ENCODE data around the gene GRK3.

Gene GRK3

DNA sequence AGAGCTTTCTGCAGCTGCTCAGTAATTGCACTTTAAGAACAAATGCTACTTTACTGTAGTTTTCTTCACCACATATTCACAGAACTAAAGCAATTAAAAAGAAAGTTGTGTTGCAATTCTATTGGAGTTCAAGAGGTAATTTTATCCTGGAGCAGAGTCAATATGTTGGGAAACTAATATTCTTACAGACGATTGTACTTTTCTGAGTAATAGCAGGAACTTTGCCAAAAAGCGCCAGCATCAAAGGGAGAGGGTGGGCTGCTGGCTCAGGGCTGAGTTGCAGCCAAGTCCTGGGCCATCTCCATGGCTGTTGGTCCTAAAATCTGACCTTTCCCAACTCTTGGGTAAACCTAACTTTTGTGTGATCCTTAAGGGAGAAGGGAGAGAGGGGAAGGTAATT is 104.0 kb downstream of the GRK3 start:
- Mint-ChIP-seq H3K36me3 (ENCODE audit: low read depth) (peaks cover 3% of the 10 kb centered on the region), H3K4me3 (no peak overlapping the region), H3K27me3 (no peaks in the 10 kb centered on the region), H3K9me3 (no peaks in the 10 kb centered on the region), H3K4me1 (ENCODE audit: low read depth) (peaks cover 4% of the 10 kb centered on the region), H3K27ac (no peak overlapping the region)

DNA sequence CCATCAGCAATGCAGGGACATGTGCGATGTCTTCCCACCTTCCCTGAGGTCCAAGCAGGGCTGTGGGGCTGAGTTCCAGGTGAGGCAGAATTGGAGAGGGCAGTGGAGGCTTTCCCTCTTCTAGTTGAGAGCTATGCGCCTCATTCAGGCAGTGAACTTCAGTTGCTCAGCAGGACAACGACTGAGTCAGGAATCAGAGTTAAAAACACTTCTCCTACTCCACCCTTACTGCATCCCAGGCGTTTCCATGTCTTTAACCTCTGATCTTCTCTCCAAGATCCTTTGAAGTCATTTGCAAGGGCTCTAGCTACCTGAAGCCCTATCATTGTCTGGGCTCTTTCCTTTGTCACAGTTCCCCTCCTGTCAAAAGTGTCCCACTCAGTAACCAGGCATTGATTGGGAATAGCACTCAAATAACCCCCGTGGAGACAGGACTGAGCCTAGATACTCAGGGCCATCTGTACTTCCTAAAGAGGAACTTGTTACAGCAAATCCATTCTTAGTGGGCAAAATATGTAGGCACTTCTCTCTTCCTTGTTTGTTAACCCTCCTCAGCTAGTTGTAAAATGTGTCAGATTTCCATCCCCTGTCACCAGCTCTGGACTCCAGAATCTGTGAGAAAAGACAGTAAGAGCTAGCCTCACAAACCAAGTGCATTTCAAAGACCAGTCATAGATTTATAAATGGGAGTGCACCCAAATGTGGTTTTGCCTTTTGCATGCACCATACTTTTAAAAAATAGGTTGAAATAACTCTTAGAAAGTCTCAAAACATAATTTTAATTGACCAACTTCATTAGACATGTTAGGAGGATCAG is 105.0 kb downstream of the GRK3 start:
- no peak overlapping the region for H3K4me3 Mint-ChIP-seq
- H3K4me1 Mint-ChIP-seq (ENCODE audit: low read depth), result peaks cover 4% of the 10 kb centered on the region
- peaks cover 3% of the 10 kb centered on the region for H3K36me3 Mint-ChIP-seq (ENCODE audit: low read depth)
- H3K27me3 Mint-ChIP-seq, result no peaks in the 10 kb centered on the region
- H3K27ac Mint-ChIP-seq, result no peak overlapping the region
- H3K9me3 Mint-ChIP-seq, result no peaks in the 10 kb centered on the region

DNA sequence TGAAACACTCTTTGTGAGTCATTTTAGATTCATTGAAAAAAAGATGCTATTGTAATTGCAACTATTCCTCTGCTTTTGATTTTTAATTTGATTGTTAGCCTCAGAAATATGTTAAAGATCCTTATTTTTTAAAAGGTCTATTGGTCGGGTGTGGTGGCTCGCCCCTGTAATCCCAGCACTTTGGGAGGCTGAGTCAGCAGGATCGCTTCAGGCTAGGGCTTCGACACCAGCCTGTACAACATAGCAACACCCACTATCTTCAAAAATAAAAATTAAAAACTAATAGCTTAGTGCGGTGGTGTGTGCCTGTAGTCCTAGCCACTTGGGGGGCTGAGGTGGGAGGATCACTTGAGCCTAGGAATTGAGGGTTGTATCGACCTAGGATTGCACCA is 105.6 kb downstream of the GRK3 start:
- Mint-ChIP-seq H3K27me3 (no peaks in the 10 kb centered on the region), H3K27ac (no peak overlapping the region)

DNA sequence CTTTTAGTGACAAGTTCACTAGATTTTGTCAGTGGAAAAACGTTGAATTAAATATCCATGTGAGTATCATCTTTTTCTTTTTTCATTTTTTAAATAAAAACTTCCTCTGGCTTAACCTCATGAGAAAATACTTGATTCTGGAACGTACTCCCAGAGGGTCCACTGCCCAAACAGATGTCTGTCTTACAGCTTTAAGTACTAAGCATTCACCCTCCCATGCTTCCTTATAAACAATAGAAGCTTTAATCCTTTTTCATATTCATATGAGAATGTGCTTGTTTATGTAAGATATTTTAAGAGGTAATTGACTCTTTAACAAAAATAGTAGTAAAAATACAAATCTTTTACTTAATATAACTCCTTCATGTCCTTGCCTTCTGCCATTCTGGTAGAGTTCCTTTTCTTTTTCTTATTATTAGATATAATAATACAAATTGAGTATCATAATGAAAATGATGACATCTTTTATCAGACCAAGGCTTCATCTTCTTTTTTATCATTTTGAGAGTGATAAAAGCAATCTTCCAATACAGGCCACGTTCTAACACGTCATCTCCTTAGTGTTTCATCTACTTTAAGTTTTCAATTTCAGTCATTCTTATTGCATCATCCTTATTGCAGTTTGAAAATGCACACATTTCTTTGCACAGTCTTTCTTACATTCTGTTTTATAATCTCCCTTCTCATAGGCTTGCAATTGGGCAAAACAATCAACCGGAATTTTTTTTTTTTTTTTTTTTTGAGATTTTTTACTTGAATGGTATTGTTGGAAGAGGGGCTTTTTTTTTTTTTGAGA is 108.0 kb downstream of the GRK3 start:
- Mint-ChIP-seq H3K4me1 (ENCODE audit: low read depth) (peaks cover 4% of the 10 kb centered on the region), H3K36me3 (ENCODE audit: low read depth) (peaks cover 3% of the 10 kb centered on the region), H3K4me3 (no peak overlapping the region), H3K9me3 (no peaks in the 10 kb centered on the region), H3K27me3 (no peaks in the 10 kb centered on the region), H3K27ac (peak overlapping the region; percentile 76)

More for the DNA sequence above, 105.6 kb downstream of the GRK3 start:
- Mint-ChIP-seq H3K4me3 (no peak overlapping the region), H3K9me3 (no peaks in the 10 kb centered on the region), H3K36me3 (ENCODE audit: low read depth) (peaks cover 3% of the 10 kb centered on the region), H3K4me1 (ENCODE audit: low read depth) (peaks cover 4% of the 10 kb centered on the region)

DNA sequence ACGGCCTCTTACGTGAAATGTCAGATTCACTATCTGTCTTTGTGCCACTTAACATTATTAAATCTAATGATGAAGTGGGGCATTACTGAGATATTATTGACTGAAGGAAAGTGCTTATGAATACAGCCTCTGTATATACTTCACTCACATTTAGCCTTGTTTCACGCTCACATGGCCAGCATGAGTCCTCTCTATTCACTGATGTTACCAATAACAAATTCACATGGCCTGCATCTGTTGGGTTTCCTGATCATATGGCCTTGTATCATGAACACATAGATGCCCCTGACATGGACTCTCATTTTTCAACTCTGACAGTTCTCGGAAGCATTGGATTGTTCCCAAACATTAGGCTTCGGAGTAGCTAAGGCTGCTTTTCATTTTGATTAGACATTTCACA is 109.2 kb downstream of the GRK3 start:
- H3K9me3 Mint-ChIP-seq, result no peaks in the 10 kb centered on the region
- H3K4me3 Mint-ChIP-seq, result no peak overlapping the region
- H3K27me3 Mint-ChIP-seq, result no peaks in the 10 kb centered on the region
- H3K27ac Mint-ChIP-seq, result no peak overlapping the region
- H3K36me3 Mint-ChIP-seq (ENCODE audit: low read depth), result peaks cover 3% of the 10 kb centered on the region
- H3K4me1 Mint-ChIP-seq (ENCODE audit: low read depth), result peaks cover 4% of the 10 kb centered on the region

DNA sequence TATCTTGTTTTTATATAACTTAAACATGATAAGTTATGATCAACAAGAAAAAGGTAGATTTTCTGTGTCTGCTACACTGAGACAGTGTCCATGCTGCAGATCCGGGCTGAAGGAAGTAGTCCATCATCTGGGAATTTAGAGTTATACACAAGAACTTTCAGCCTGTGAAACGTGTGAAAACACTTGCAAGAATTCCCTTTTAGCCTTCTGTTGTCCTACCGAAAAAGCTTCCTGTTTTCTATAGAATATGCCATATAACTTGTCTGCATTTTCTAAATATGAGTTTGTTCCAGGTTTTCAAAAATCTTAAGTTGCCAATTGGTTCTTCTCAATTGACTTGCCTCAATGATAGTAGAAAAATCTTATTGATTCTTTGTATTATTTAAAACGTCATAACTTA is 113.2 kb downstream of the GRK3 start:
- Mint-ChIP-seq H3K4me3 (no peak overlapping the region), H3K36me3 (ENCODE audit: low read depth) (peaks cover 13% of the 10 kb centered on the region), H3K27me3 (no peaks in the 10 kb centered on the region), H3K9me3 (no peaks in the 10 kb centered on the region), H3K27ac (no peak overlapping the region), H3K4me1 (ENCODE audit: low read depth) (peaks cover 9% of the 10 kb centered on the region)

DNA sequence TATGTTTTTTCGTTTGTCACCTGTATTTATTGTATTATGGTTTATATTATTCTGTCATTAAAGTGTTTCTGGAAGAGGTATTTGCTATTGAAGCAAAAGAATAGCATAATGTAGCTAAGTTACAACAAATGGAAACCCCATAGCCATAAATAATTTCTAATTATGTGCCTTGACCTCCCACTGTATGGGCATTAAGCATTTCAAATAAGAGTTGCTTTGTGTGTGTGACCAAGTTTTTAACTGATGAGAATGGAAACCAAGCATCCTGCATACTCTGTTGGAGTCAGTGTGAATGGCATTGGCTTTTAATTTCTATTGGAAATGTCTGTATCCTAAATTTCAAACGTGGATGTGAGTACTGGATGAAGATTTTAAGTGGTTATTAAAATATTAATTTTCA is 115.6 kb downstream of the GRK3 start:
- peaks cover 7% of the 10 kb centered on the region for H3K4me1 Mint-ChIP-seq (ENCODE audit: low read depth)
- H3K36me3 Mint-ChIP-seq (ENCODE audit: low read depth), result peaks cover 11% of the 10 kb centered on the region
- no peak overlapping the region for H3K4me3 Mint-ChIP-seq
- no peaks in the 10 kb centered on the region for H3K9me3 Mint-ChIP-seq
- H3K27me3 Mint-ChIP-seq, result no peaks in the 10 kb centered on the region
- H3K27ac Mint-ChIP-seq, result no peak overlapping the region

DNA sequence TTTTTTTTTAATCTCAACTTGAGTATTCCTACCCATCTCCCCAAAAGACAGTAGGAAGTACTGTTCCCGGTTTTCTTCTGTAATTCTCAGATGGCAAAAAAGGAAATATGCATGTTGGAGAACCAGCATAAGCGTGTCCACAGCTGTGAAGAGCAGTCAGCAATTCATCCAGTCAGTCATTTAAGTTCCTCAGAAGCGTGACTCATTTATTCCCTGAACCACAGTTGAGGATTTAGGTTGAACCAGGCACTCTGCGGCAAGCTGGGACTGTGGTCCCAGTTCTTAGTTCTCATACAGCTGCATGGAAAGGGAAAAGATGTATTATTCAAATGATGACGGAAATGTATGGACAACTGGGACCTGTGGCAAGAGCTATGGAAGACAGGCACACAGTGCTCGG is 116.5 kb downstream of the GRK3 start:
- Mint-ChIP-seq H3K4me3 (no peak overlapping the region), H3K27ac (peak overlapping the region; percentile 28), H3K9me3 (no peaks in the 10 kb centered on the region), H3K36me3 (ENCODE audit: low read depth) (peaks cover 11% of the 10 kb centered on the region), H3K4me1 (ENCODE audit: low read depth) (peaks cover 7% of the 10 kb centered on the region), H3K27me3 (no peaks in the 10 kb centered on the region)

DNA sequence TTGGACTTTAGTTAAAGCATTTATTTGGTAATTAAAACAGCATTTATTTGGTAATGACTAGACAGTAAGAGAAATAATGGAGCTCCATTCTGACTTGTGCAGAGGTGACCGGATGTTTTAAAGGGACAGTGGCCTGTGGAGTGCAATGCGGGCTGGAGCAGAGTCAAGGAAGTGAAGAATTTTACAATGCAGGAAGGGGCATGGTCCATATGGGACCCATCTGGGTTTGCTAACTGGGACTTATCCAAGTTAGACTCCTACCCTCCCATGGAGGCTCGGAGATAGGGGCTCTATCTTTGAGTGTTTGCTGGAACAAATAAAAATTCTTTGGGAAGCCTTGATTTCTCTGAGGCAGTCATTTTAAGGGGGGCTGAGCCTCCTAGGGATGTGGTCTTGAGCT is 117.6 kb downstream of the GRK3 start:
- peaks cover 7% of the 10 kb centered on the region for H3K4me1 Mint-ChIP-seq (ENCODE audit: low read depth)
- H3K27ac Mint-ChIP-seq, result no peak overlapping the region
- H3K27me3 Mint-ChIP-seq, result no peaks in the 10 kb centered on the region
- H3K4me3 Mint-ChIP-seq, result no peak overlapping the region
- H3K36me3 Mint-ChIP-seq (ENCODE audit: low read depth), result peaks cover 17% of the 10 kb centered on the region
- H3K9me3 Mint-ChIP-seq, result no peaks in the 10 kb centered on the region

DNA sequence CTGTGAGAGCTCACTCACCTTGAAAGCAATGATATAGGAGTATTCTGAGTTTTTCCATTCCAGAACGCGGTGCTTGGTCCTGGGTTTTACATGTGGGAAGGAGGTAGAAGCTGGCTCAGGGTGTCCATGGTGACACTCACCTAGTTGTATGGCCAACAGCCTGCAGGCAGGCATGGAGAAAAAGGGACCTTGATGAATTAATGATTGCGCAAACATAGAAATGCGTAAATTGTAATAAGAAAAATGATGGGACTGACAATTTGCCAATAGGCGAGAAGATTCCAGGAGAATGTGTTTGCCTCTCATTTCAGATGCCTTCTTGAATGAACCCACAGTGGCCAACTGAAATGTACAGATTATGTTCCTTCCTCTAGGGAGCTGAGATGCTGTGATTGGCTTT is 124.2 kb downstream of the GRK3 start:
- peaks cover 10% of the 10 kb centered on the region for H3K36me3 Mint-ChIP-seq (ENCODE audit: low read depth)
- no peaks in the 10 kb centered on the region for H3K9me3 Mint-ChIP-seq
- H3K27me3 Mint-ChIP-seq, result no peaks in the 10 kb centered on the region
- H3K4me1 Mint-ChIP-seq (ENCODE audit: low read depth), result no peaks in the 10 kb centered on the region
- no peak overlapping the region for H3K4me3 Mint-ChIP-seq
- no peak overlapping the region for H3K27ac Mint-ChIP-seq

DNA sequence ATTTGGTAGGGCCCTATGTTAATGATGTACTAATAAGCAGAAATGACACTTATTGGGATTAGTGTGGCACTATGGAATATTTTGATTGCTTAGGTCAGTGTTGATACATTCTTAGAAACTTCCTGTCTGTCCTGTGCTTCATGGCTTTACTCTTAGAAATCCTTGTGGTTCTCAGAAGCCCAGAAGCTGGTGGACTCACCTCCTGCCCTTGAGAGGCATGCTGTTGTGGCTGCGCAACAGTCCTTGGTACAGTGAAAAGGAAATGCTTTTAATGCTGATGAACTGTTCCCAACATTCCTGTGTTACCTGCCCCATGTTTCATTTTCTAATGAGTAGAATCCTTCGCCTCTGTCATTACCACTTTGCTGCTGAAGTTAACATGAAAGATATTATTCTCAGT is 125.2 kb downstream of the GRK3 start:
- Mint-ChIP-seq H3K9me3 (no peaks in the 10 kb centered on the region), H3K27ac (no peak overlapping the region), H3K36me3 (ENCODE audit: low read depth) (peaks cover 14% of the 10 kb centered on the region), H3K4me3 (no peak overlapping the region), H3K4me1 (ENCODE audit: low read depth) (no peaks in the 10 kb centered on the region), H3K27me3 (no peaks in the 10 kb centered on the region)

DNA sequence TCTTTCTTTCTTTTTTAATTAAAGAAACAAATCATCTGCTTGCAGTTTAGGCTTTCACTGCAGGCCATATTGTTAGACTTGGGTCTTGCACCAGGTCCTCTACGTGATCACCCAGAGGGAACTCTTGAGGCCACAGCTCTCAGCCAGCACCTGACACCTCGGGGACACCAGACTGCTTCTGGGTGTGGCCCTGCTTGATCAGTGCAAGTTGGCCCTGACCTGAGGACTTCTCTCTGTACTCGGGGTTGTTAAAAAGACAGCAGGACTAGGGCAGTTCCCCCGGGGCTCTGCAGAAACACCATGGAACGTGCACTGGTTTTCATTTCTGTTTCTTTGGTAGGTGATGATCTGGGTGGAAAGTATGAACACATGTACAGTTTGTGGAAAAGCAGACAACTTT is 126.3 kb downstream of the GRK3 start:
- Mint-ChIP-seq H3K4me3 (no peak overlapping the region), H3K9me3 (no peaks in the 10 kb centered on the region), H3K36me3 (ENCODE audit: low read depth) (peaks cover 19% of the 10 kb centered on the region), H3K27me3 (no peaks in the 10 kb centered on the region), H3K4me1 (ENCODE audit: low read depth) (no peaks in the 10 kb centered on the region), H3K27ac (no peak overlapping the region)

DNA sequence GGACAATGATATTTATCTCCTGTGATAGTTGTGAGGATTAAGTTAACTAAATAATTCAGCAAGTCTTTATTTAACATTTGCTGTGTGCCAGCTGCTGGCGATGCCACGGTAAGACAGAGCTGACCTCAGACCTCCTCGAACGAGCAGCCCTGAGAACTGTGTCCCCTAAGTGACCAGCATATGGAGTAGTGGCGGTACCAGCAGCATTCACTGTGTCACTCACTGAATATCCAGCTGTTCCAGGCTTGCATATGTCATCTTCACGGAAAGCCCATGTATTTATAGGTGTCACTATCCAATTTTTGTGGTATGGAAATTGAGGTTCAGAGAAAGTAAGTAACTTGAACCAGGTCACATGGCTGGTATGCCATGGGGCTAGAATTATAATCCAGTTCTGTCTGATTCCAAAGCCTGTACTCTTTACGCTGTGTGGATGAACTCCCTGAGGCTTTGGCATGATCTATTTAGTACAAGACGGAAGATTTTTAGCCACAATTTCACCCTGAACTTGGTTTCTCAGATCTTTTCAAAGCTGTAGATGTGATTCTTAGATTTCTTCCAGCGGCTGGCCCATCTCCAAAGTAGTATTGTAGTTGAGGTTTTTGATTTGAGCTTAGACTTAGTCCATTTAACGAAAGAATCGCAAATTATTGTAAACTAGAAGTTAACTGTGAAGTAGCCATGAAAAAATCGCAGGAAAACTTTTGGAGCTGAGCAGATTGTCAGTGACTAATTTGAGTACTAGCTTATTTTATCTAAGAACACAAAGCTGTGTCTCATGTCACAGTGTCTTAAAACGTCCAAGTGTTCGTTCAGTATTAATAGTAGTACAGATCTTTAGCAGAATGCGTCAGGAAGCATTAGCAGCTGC is 128.2 kb downstream of the GRK3 start:
- Mint-ChIP-seq H3K27me3 (no peaks in the 10 kb centered on the region), H3K9me3 (no peaks in the 10 kb centered on the region), H3K4me1 (ENCODE audit: low read depth) (no peaks in the 10 kb centered on the region), H3K36me3 (ENCODE audit: low read depth) (peaks cover 19% of the 10 kb centered on the region), H3K27ac (no peak overlapping the region), H3K4me3 (no peak overlapping the region)

DNA sequence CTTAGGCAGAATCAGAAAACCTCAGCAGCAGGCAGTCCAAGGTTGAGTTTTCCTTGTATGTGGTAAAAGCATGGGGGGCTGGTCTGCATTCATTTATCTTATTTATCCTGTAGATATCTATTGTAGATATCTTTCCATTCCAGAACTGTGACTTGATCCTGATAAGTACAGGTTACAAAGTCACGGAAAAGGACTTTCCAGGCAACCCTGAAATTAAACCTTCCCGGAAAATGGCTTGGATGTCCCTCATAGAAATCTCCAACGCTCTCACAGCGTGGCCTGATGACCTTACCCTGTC is 128.7 kb downstream of the GRK3 start:
- Mint-ChIP-seq H3K27ac (no peak overlapping the region), H3K4me1 (ENCODE audit: low read depth) (no peaks in the 10 kb centered on the region)

More for the DNA sequence above, 128.7 kb downstream of the GRK3 start:
- H3K9me3 Mint-ChIP-seq, result no peaks in the 10 kb centered on the region
- H3K36me3 Mint-ChIP-seq (ENCODE audit: low read depth), result peaks cover 19% of the 10 kb centered on the region
- no peaks in the 10 kb centered on the region for H3K27me3 Mint-ChIP-seq
- no peak overlapping the region for H3K4me3 Mint-ChIP-seq
